HepG2 (cell line): ENCODE results near the gene MACROD2. TPM values are rescaled to one million over a fixed set of nuclear protein-coding genes. Genes with fewer than 3 reads are reported as not detected.

Experiments
- ATAC-seq: fragments of 200-7000 bp; cut with Tn5 transposase; 3 replicates; pipeline ENCODE4 v1.9.1; 2020; ENCODE audit warnings: mild to moderate bottlenecking, moderate library complexity
- BruUV-seq: library from RNA; stranded (reverse); fragments of 400-500 nt; replicated peaks from 2 replicates; lab custom pipeline; 2021; lab: Mats Ljungman, UMichigan
- CTCF ChIA-PET: fragments of 300-600 bp; formaldehyde crosslinking; extraction: SDS; loops from one replicate; lab custom pipeline; 2021; ENCODE audit warnings: low total read pairs, inconsistent platforms, low intra/inter-chr PET ratio; lab: Yijun Ruan, JAX
- POLR2A ChIA-PET: fragments of 350-600 bp; sonication (Branson Sonifier 250); formaldehyde crosslinking; loops from one replicate; lab custom pipeline; 2020; ENCODE audit warnings: antibody characterized with exemption, inconsistent platforms; lab: Yijun Ruan, JAX
- DNase-seq: peaks from one replicate; pipeline ENCODE4 v3.0.0-alpha.2; 2015; ENCODE audit warnings: low spot score
- FAIRE-seq: peaks from 3 replicates; lab custom pipeline; 2011; peaks lifted over from hg19 to GRCh38; lab: Jason Lieb, UNC
- H2AFZ ChIP-seq: one replicate; pipeline ENCODE4 v1.6.1; 2011; ENCODE audit warnings: low read length, inconsistent platforms
- H3K27ac ChIP-seq: fragments of 300-600 bp; 3 replicates; pipeline ENCODE4 v1.8.0; 2011; ENCODE audit warnings: mixed run types, mild to moderate bottlenecking, mixed read lengths, low read length, inconsistent platforms; ENCODE audit not compliant: insufficient read depth; ENCODE audit errors: extremely low read length
- H3K27me3 ChIP-seq, 2 experiments: fragments of 200-600 bp in 1 of 2; 2 replicates in 1 of 2; 3 replicates in 1 of 2; pipeline versions ENCODE4 v1.6.0 to v1.8.0; 2011; ENCODE audit warnings: low read length in 2 of 2, mild to moderate bottlenecking in 2 of 2, moderate library complexity in 2 of 2, inconsistent platforms in 1 of 2; ENCODE audit not compliant: insufficient read depth in 2 of 2, control insufficient read depth in 1 of 2
- H3K36me3 ChIP-seq, 2 experiments: fragments of 200-600 bp in 1 of 2; replicated peaks in 1 of 2; 2 replicates in 1 of 2; 3 replicates in 1 of 2; pipeline versions ENCODE4 v1.5.1 to v1.8.0; 2011; ENCODE audit warnings: low read length in 2 of 2, inconsistent platforms in 1 of 2; ENCODE audit not compliant: insufficient read depth in 2 of 2, control insufficient read depth in 1 of 2
- H3K4me1 ChIP-seq: 2 replicates; pipeline ENCODE4 v1.5.1; 2012; ENCODE audit warnings: low read length, inconsistent platforms; ENCODE audit not compliant: insufficient read depth
- H3K4me2 ChIP-seq: 2 replicates; pipeline ENCODE4 v1.6.0; 2011; ENCODE audit warnings: low read depth, low read length, inconsistent platforms
- H3K4me3 ChIP-seq, 3 experiments: fragments of 200-600 bp in 1 of 3; sonication (generic), shearing (Covaris generic) in 1 of 3; replicated peaks in 1 of 3; 2 replicates each; pipeline ENCODE4 v1.5.1; 2011 to 2016; ENCODE audit warnings: low read length in 3 of 3, inconsistent platforms in 2 of 3, low read depth in 2 of 3, mild to moderate bottlenecking in 2 of 3, control low read depth in 1 of 3, mixed read lengths in 1 of 3; ENCODE audit not compliant: insufficient read depth in 1 of 3
- H3K79me2 ChIP-seq: one replicate; pipeline ENCODE4 v1.6.1; 2011; ENCODE audit warnings: low read length, inconsistent platforms; ENCODE audit not compliant: insufficient read depth
- H3K9ac ChIP-seq: 2 replicates; pipeline ENCODE4 v1.6.0; 2011; ENCODE audit warnings: mild to moderate bottlenecking, low read depth, low read length, inconsistent platforms; ENCODE audit not compliant: insufficient read depth
- H3K9me3 ChIP-seq: 2 replicates; pipeline ENCODE4 v1.5.1; 2012; ENCODE audit warnings: mild to moderate bottlenecking, low read length
- H4K20me1 ChIP-seq: 2 replicates; pipeline ENCODE4 v1.6.0; 2011; ENCODE audit warnings: inconsistent platforms, mild to moderate bottlenecking, low read length, moderate library complexity; ENCODE audit not compliant: insufficient read depth
- ELF3 ChIP-seq: IDR thresholded peaks from 2 replicates; pipeline ENCODE4 v1.6.1; 2016; ENCODE audit warnings: missing genetic modification reagents, missing compliant biosample characterization
- GLMP ChIP-seq: sonication (generic); formaldehyde crosslinking; IDR thresholded peaks from 2 replicates; pipeline ENCODE4 v1.9.0; 2021; ENCODE audit warnings: missing genetic modification reagents, mild to moderate bottlenecking, borderline replicate concordance
- NONO ChIP-seq, 2 experiments: fragments of 450-650 bp in 1 of 2; sonication (generic) in 1 of 2; formaldehyde crosslinking in 1 of 2; IDR thresholded peaks in 1 of 2; conservative IDR thresholded peaks in 1 of 2; 2 replicates each; pipeline versions ENCODE4 v1.6.1 to v1.8.0; 2017 to 2022; ENCODE audit warnings: mild to moderate bottlenecking in 1 of 2, missing genetic modification reagents in 1 of 2, moderate library complexity in 1 of 2
- RAD51 ChIP-seq: fragments of 450-650 bp; IDR thresholded peaks from 2 replicates; pipeline ENCODE4 v1.6.1; 2016; ENCODE audit warnings: borderline replicate concordance
- ZBTB46 ChIP-seq: sonication (generic); formaldehyde crosslinking; IDR thresholded peaks from 2 replicates; pipeline ENCODE4 v1.4.0; 2020; ENCODE audit warnings: mild to moderate bottlenecking, missing genetic modification reagents, borderline replicate concordance
- ZNF10 ChIP-seq: sonication (generic); formaldehyde crosslinking; IDR thresholded peaks from 2 replicates; pipeline ENCODE4 v1.4.0; 2020; ENCODE audit warnings: mild to moderate bottlenecking, low read depth, missing genetic modification reagents, borderline replicate concordance
- ZNF253 ChIP-seq: sonication (generic); formaldehyde crosslinking; IDR thresholded peaks from 2 replicates; pipeline ENCODE4 v1.8.0; 2022; ENCODE audit warnings: mild to moderate bottlenecking, missing genetic modification reagents, borderline replicate concordance
- ZNF569 ChIP-seq: sonication (generic); formaldehyde crosslinking; IDR thresholded peaks from 2 replicates; pipeline ENCODE4 v1.5.0; 2020; ENCODE audit warnings: mild to moderate bottlenecking, missing genetic modification reagents, moderate library complexity, borderline replicate concordance
- WGBS: methylation state at CpG from one replicate; pipeline ENCODE4 v1.1.6; 2017; ENCODE audit warnings: low lambda C conversion rate; 5-methylcytosine and 5-hydroxymethylcytosine counted together
- in situ Hi-C: cut with HindIII; loops from 2 replicates; pipeline ENCODE4 v1.10.0; 2017; ENCODE audit warnings: low pct_unique_long_range_greater_than_20kb; ENCODE audit not compliant: extremely low pct_ligation_motif_present
- intact Hi-C: fragments of 100-400 bp; cut with micrococcal nuclease; formaldehyde crosslinking; loops from one replicate; pipeline ENCODE4 v1.10.0; 2022; ENCODE audit not compliant: unreplicated experiment
- polyA plus RNA-seq, 8 experiments: library from polyadenylated mRNA; depleted of rRNA in 3 of 8; stranded (reverse) in 7 of 8; unstranded in 1 of 8; fragments of >200 nt; fragmentation: Illumina TruSeq in 4 of 8; extraction: Trizol in 4 of 8; gene quantifications; 2 replicates each; pipeline versions ENCODE4 v1.2.1 to v1.2.3, GENCODE V29; 2011 to 2016; ENCODE audit warnings: low read depth in 4 of 8, missing spikeins in 1 of 8, mixed read lengths in 1 of 8; ENCODE audit not compliant: insufficient read depth in 1 of 8
- total RNA-seq, 5 experiments: library from RNA; depleted of rRNA; stranded (reverse); fragments of >200 nt; fragmentation: Illumina TruSeq; extraction: Trizol; gene quantifications; 2 replicates each; pipeline ENCODE4 v1.2.3, GENCODE V29; 2016; ENCODE audit warnings: low read depth in 1 of 5
- TF ChIP-seq, protein P1 (sequence below): sonication (generic); formaldehyde crosslinking; IDR thresholded peaks from 2 replicates; pipeline ENCODE4 v1.4.0; 2020; ENCODE audit warnings: missing genetic modification reagents, borderline replicate concordance

Gene MACROD2
- total and polyA plus RNA-seq, 2 of the 13 experiments (the other 11 are each of a cell fraction or from before 2014, with no cell fraction given) = 0.13 to 0.51 TPM

GRCh38 chr20:15759594-15759993 lies 1764.3 kb downstream of the MACROD2 start:
- Histone ChIP-seq H3K4me1 (no peaks in the 10 kb centered on the region), H3K4me3 (no peak overlapping the region), H3K27ac (no peak overlapping the region), H3K9me3 (peaks cover 89% of the 10 kb centered on the region), H3K36me3 (no peaks in the 10 kb centered on the region), H2AFZ (no peak overlapping the region), H3K79me2 (no peaks in the 10 kb centered on the region), H4K20me1 (no peaks in the 10 kb centered on the region), H3K4me2 (no peak overlapping the region), H3K9ac (no peak overlapping the region), H3K27me3 (no peaks in the 10 kb centered on the region)
- ChIA-PET CTCF (no interaction called here), POLR2A (no interaction called here)
- ATAC-seq (no peak), DNase-seq (no peak), FAIRE-seq (no peak)
- intact Hi-C loops (no loop called here), in situ Hi-C loops (no loop called here)
- BruUV-seq = no TSS peak
- 41% methylated on average over 6 of the region's 6 CpGs for WGBS
- TF ChIP-seq, protein P1, sequence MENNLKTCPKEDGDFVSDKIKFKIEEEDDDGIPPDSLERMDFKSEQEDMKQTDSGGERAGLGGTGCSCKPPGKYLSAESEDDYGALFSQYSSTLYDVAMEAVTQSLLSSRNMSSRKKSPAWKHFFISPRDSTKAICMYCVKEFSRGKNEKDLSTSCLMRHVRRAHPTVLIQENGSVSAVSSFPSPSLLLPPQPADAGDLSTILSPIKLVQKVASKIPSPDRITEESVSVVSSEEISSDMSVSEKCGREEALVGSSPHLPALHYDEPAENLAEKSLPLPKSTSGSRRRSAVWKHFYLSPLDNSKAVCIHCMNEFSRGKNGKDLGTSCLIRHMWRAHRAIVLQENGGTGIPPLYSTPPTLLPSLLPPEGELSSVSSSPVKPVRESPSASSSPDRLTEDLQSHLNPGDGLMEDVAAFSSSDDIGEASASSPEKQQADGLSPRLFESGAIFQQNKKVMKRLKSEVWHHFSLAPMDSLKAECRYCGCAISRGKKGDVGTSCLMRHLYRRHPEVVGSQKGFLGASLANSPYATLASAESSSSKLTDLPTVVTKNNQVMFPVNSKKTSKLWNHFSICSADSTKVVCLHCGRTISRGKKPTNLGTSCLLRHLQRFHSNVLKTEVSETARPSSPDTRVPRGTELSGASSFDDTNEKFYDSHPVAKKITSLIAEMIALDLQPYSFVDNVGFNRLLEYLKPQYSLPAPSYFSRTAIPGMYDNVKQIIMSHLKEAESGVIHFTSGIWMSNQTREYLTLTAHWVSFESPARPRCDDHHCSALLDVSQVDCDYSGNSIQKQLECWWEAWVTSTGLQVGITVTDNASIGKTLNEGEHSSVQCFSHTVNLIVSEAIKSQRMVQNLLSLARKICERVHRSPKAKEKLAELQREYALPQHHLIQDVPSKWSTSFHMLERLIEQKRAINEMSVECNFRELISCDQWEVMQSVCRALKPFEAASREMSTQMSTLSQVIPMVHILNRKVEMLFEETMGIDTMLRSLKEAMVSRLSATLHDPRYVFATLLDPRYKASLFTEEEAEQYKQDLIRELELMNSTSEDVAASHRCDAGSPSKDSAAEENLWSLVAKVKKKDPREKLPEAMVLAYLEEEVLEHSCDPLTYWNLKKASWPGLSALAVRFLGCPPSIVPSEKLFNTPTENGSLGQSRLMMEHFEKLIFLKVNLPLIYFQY (CRISPR knock-in tag) = no peak
- TF ChIP-seq ELF3 (CRISPR knock-in tag) (no peak), ZNF10 (CRISPR knock-in tag) (no peak), RAD51 (no peak), GLMP (CRISPR knock-in tag) (no peak), ZBTB46 (CRISPR knock-in tag) (no peak), ZNF569 (no peak), NONO (IDR thresholded peaks at IDR 0.05) (no peak), NONO (CRISPR knock-in tag; conservative IDR thresholded peaks at IDR 0.05) (no peak), ZNF253 (CRISPR knock-in tag) (no peak)
